ENCODE measurements around the gene EI24. TPM values are rescaled to one million over a fixed set of nuclear protein-coding genes. Genes with fewer than 3 reads are reported as not detected.

The EI24 gene
- total and polyA plus RNA-seq, 2 of the 8 experiments (the other 6 are each of a cell fraction or from before 2014, with no cell fraction given) = 135 to 264 TPM

DNA sequence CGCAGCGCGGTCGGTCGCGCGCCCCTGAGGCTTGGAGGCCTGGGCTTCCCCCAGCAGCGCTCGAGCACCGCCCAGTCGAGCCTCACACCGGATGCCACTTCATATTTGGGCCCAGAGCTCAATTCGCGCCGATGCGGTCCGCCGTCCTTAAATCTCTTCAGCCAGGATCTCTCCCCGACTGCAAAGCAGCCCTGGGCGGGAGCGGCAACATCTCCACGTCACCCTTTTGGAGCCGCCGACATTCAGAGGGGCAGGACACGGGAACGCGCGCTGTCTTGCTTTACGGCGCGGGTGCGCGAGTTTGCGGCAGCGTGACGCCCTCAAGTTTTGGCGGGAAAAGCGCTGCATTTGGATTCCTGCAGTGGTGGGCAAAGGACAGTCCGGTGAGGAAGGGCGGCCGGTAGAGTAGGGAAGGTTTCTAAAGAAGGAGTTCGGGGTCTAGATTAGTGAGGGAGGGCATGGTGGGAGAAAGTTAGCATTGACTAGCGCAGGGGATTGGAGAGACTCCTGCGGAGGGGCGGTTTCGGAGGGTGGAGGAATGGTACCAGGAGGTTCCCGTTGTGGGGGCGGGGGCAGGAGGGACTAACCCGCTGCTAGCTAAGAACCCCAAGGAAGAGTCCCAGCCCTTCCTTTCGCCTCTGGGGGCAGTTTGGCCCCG, 56.5 kb downstream of the EI24 start (continued):
- TF ChIP-seq, protein P1, sequence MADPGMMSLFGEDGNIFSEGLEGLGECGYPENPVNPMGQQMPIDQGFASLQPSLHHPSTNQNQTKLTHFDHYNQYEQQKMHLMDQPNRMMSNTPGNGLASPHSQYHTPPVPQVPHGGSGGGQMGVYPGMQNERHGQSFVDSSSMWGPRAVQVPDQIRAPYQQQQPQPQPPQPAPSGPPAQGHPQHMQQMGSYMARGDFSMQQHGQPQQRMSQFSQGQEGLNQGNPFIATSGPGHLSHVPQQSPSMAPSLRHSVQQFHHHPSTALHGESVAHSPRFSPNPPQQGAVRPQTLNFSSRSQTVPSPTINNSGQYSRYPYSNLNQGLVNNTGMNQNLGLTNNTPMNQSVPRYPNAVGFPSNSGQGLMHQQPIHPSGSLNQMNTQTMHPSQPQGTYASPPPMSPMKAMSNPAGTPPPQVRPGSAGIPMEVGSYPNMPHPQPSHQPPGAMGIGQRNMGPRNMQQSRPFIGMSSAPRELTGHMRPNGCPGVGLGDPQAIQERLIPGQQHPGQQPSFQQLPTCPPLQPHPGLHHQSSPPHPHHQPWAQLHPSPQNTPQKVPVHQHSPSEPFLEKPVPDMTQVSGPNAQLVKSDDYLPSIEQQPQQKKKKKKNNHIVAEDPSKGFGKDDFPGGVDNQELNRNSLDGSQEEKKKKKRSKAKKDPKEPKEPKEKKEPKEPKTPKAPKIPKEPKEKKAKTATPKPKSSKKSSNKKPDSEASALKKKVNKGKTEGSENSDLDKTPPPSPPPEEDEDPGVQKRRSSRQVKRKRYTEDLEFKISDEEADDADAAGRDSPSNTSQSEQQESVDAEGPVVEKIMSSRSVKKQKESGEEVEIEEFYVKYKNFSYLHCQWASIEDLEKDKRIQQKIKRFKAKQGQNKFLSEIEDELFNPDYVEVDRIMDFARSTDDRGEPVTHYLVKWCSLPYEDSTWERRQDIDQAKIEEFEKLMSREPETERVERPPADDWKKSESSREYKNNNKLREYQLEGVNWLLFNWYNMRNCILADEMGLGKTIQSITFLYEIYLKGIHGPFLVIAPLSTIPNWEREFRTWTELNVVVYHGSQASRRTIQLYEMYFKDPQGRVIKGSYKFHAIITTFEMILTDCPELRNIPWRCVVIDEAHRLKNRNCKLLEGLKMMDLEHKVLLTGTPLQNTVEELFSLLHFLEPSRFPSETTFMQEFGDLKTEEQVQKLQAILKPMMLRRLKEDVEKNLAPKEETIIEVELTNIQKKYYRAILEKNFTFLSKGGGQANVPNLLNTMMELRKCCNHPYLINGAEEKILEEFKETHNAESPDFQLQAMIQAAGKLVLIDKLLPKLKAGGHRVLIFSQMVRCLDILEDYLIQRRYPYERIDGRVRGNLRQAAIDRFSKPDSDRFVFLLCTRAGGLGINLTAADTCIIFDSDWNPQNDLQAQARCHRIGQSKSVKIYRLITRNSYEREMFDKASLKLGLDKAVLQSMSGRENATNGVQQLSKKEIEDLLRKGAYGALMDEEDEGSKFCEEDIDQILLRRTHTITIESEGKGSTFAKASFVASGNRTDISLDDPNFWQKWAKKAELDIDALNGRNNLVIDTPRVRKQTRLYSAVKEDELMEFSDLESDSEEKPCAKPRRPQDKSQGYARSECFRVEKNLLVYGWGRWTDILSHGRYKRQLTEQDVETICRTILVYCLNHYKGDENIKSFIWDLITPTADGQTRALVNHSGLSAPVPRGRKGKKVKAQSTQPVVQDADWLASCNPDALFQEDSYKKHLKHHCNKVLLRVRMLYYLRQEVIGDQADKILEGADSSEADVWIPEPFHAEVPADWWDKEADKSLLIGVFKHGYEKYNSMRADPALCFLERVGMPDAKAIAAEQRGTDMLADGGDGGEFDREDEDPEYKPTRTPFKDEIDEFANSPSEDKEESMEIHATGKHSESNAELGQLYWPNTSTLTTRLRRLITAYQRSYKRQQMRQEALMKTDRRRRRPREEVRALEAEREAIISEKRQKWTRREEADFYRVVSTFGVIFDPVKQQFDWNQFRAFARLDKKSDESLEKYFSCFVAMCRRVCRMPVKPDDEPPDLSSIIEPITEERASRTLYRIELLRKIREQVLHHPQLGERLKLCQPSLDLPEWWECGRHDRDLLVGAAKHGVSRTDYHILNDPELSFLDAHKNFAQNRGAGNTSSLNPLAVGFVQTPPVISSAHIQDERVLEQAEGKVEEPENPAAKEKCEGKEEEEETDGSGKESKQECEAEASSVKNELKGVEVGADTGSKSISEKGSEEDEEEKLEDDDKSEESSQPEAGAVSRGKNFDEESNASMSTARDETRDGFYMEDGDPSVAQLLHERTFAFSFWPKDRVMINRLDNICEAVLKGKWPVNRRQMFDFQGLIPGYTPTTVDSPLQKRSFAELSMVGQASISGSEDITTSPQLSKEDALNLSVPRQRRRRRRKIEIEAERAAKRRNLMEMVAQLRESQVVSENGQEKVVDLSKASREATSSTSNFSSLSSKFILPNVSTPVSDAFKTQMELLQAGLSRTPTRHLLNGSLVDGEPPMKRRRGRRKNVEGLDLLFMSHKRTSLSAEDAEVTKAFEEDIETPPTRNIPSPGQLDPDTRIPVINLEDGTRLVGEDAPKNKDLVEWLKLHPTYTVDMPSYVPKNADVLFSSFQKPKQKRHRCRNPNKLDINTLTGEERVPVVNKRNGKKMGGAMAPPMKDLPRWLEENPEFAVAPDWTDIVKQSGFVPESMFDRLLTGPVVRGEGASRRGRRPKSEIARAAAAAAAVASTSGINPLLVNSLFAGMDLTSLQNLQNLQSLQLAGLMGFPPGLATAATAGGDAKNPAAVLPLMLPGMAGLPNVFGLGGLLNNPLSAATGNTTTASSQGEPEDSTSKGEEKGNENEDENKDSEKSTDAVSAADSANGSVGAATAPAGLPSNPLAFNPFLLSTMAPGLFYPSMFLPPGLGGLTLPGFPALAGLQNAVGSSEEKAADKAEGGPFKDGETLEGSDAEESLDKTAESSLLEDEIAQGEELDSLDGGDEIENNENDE (IDR thresholded peaks at IDR 0.05; ENCODE audit: insufficient replicate concordance, low read length) = no peak
- no peak for TF ChIP-seq BCL11A (IDR thresholded peaks at IDR 0.05; ENCODE audit: low read depth in 2 of 2, low read length in 2 of 2)
- TF ChIP-seq RAD21 (IDR thresholded peaks at IDR 0.05 in 1 of 2, conservative IDR thresholded peaks at IDR 0.05 in 1 of 2; ENCODE audit: low read depth in 2 of 2, low read length in 2 of 2) = no peak
- TF ChIP-seq SIN3A (conservative IDR thresholded peaks at IDR 0.05 in 1 of 2, IDR thresholded peaks at IDR 0.05 in 1 of 2; ENCODE audit: low read depth in 1 of 2, low read length in 2 of 2) = peak in 1 of 2 experiments; percentile 94; a peak in 2 of 4 replicates
- TF ChIP-seq SP1 (IDR thresholded peaks at IDR 0.05; ENCODE audit: low read depth, low read length) = no peak
- no peak for TF ChIP-seq JUND (IDR thresholded peaks at IDR 0.05; ENCODE audit: low read length)
- TF ChIP-seq POLR2A (IDR thresholded peaks at IDR 0.05; ENCODE audit: control extremely low read depth in 1 of 2, low read depth in 2 of 2, low read length in 2 of 2) = peak; percentile 73 to 88

Measured in H1 (cell line).